HCT116 (cell line): Measurements from ENCODE around the gene RASSF7.

ENCODE experiments used
- CTCF ChIP-seq, 3 experiments: fragments of 200-600 bp in 1 of 3; sonication (generic) in 1 of 3; IDR thresholded peaks in 2 of 3; conservative IDR thresholded peaks in 1 of 3; 2 replicates each; pipeline ENCODE4 v1.5.1; 2012 to 2017; ENCODE audit warnings: low read depth in 2 of 3, low read length in 2 of 3, antibody characterized with exemption in 1 of 3, borderline replicate concordance in 1 of 3, control low read depth in 1 of 3, mild to moderate bottlenecking in 1 of 3, mixed read lengths in 1 of 3, mixed run types in 1 of 3, moderate library complexity in 1 of 3; ENCODE audit not compliant: insufficient read depth in 1 of 3
- POLR2A ChIP-seq: IDR thresholded peaks from 2 replicates; pipeline ENCODE4 v1.7.0; 2011; ENCODE audit warnings: borderline replicate concordance; ENCODE audit not compliant: insufficient read depth, insufficient read length; ENCODE audit errors: extremely low read depth
- REST ChIP-seq: IDR thresholded peaks from 2 replicates; pipeline ENCODE4 v1.6.1; 2012; ENCODE audit warnings: low read depth

GRCh38 chr11:606245-606644, 45.5 kb downstream of the RASSF7 start:
- TF ChIP-seq CTCF (IDR thresholded peaks at IDR 0.05 in 2 of 3, conservative IDR thresholded peaks at IDR 0.05 in 1 of 3; ENCODE audit: borderline replicate concordance in 1 of 3, insufficient read depth in 1 of 3, low read depth in 2 of 3, low read length in 2 of 3) (no peak), POLR2A (no peak), REST (no peak)
